Keratinocyte (primary cell): ENCODE data around the gene MORF4L2. TPM values are rescaled to one million over a fixed set of nuclear protein-coding genes. Genes with fewer than 3 reads are reported as not detected.

Source experiments
- DNase-seq: peaks from one replicate; pipeline ENCODE4 v3.0.0-alpha.2; 2011; ENCODE audit warnings: low read depth, missing footprints, low spot score
- FAIRE-seq: peaks from 2 replicates; lab custom pipeline; 2011; peaks lifted over from hg19 to GRCh38; lab: Jason Lieb, UNC
- H2AFZ ChIP-seq: 2 replicates; pipeline ENCODE4 v1.6.0; 2012; ENCODE audit warnings: low read length, control low read depth, inconsistent platforms; ENCODE audit not compliant: control insufficient read depth
- H3K27ac ChIP-seq: 2 replicates; pipeline ENCODE4 v1.5.1; 2011; ENCODE audit warnings: low read length; ENCODE audit not compliant: control insufficient read depth, insufficient read depth
- H3K27me3 ChIP-seq: 3 replicates; pipeline ENCODE4 v1.6.0; 2011; ENCODE audit warnings: low read length; ENCODE audit not compliant: control insufficient read depth, insufficient read depth; ENCODE audit errors: extremely low read depth
- H3K36me3 ChIP-seq, 2 experiments: 2 replicates in 1 of 2; 3 replicates in 1 of 2; pipeline ENCODE4 v1.5.1; 2011; ENCODE audit warnings: low read length in 2 of 2, mild to moderate bottlenecking in 1 of 2; ENCODE audit not compliant: control insufficient read depth in 2 of 2, insufficient read depth in 2 of 2; ENCODE audit errors: extremely low read depth in 1 of 2
- H3K4me1 ChIP-seq: 3 replicates; pipeline ENCODE4 v1.5.1; 2011; ENCODE audit warnings: low read length; ENCODE audit not compliant: control insufficient read depth, insufficient read depth; ENCODE audit errors: extremely low read depth
- H3K4me2 ChIP-seq: 3 replicates; pipeline ENCODE4 v1.6.0; 2011; ENCODE audit warnings: low read depth, low read length; ENCODE audit not compliant: control insufficient read depth, insufficient read depth; ENCODE audit errors: extremely low read depth
- H3K4me3 ChIP-seq, 3 experiments: fragments of 200-600 bp in 1 of 3; sonication (generic) in 1 of 3; 2 replicates in 2 of 3; 3 replicates in 1 of 3; pipeline ENCODE4 v1.5.1; 2011 to 2016; ENCODE audit warnings: low read length in 3 of 3, mild to moderate bottlenecking in 3 of 3, control low read depth in 2 of 3, inconsistent platforms in 1 of 3, low read depth in 1 of 3, mixed read lengths in 1 of 3, mixed run types in 1 of 3, moderate library complexity in 1 of 3; ENCODE audit not compliant: control insufficient read depth in 2 of 3, insufficient read depth in 2 of 3; ENCODE audit errors: extremely low read depth in 1 of 3
- H3K79me2 ChIP-seq: 2 replicates; pipeline ENCODE4 v1.6.0; 2012; ENCODE audit warnings: low read length; ENCODE audit not compliant: control insufficient read depth, insufficient read depth
- H3K9ac ChIP-seq: 3 replicates; pipeline ENCODE4 v1.6.0; 2011; ENCODE audit warnings: low read length; ENCODE audit not compliant: control insufficient read depth, insufficient read depth; ENCODE audit errors: extremely low read depth
- H3K9me1 ChIP-seq: 3 replicates; pipeline ENCODE4 v1.6.0; 2011; ENCODE audit warnings: low read length; ENCODE audit not compliant: control insufficient read depth, insufficient read depth; ENCODE audit errors: extremely low read depth
- H3K9me3 ChIP-seq: 2 replicates; pipeline ENCODE4 v1.5.1; 2012; ENCODE audit warnings: low read depth, low read length; ENCODE audit not compliant: control insufficient read depth
- H4K20me1 ChIP-seq: 3 replicates; pipeline ENCODE4 v1.6.0; 2011; ENCODE audit warnings: low read length; ENCODE audit not compliant: control insufficient read depth, insufficient read depth; ENCODE audit errors: extremely low read depth
- CTCF ChIP-seq, 3 experiments: IDR thresholded peaks in 1 of 3; conservative IDR thresholded peaks in 1 of 3; optimal IDR thresholded peaks in 1 of 3; 2 replicates in 2 of 3; 3 replicates in 1 of 3; pipeline versions ENCODE3 to v1.5.1; 2011; ENCODE audit warnings: low read length in 3 of 3, mild to moderate bottlenecking in 3 of 3, moderate library complexity in 2 of 3, control low read depth in 1 of 3, inconsistent platforms in 1 of 3; ENCODE audit not compliant: insufficient read depth in 2 of 3; ENCODE audit errors: extremely low read depth in 1 of 3
- EZH2 ChIP-seq: IDR thresholded peaks from one replicate; pipeline ENCODE4 v1.6.1; 2012; ENCODE audit warnings: inconsistent platforms, mild to moderate bottlenecking, low read length, moderate library complexity
- dilution Hi-C: fragments of 300-500 bp; cut with MboI; formaldehyde crosslinking; loops from one replicate; pipeline ENCODE4 v1.7.0; 2020; ENCODE audit warnings: low sequenced_read_pairs; ENCODE audit not compliant: extremely low pct_ligation_motif_present
- polyA plus RNA-seq, 5 experiments: library from polyadenylated mRNA; depleted of rRNA in 3 of 5; stranded (reverse) in 3 of 5; stranded (forward) in 1 of 5; unstranded in 1 of 5; fragments of >200 nt; gene quantifications; 1 replicate in 1 of 5; 2 replicates in 3 of 5; 3 replicates in 1 of 5; pipeline versions ENCODE4 v1.2.1 to v1.2.3, GENCODE V29; 2011 to 2012; ENCODE audit warnings: missing spikeins in 2 of 5, low read depth in 1 of 5, low replicate concordance in 1 of 5

The MORF4L2 gene
- polyA plus RNA-seq, 1 donor (not counting 4 experiments of a cell fraction or from before 2014, with no cell fraction given), result 648 TPM

- no peaks in the 10 kb centered on the region for H3K4me1 ChIP-seq
- dilution Hi-C loops, result no loop called here
- no peaks in the 10 kb centered on the region for H4K20me1 ChIP-seq
- H3K79me2 ChIP-seq, result no peaks in the 10 kb centered on the region
- no peak for TF ChIP-seq EZH2
- TF ChIP-seq CTCF (optimal IDR thresholded peaks at IDR 0.05 in 1 of 3, IDR thresholded peaks at IDR 0.05 in 1 of 3, conservative IDR thresholded peaks at IDR 0.05 in 1 of 3; ENCODE audit: extremely low read depth in 1 of 3, insufficient read depth in 2 of 3, low read length in 3 of 3), result no peak
- no peak for DNase-seq
- no peak overlapping the region for H3K9ac ChIP-seq
- no peaks in the 10 kb centered on the region for H3K9me1 ChIP-seq
- H3K4me2 ChIP-seq, result no peak overlapping the region
- H3K27me3 ChIP-seq, result peaks cover 6% of the 10 kb centered on the region
- no peaks in the 10 kb centered on the region for H3K36me3 ChIP-seq
- H3K27ac ChIP-seq, result no peak overlapping the region
- no peaks in the 10 kb centered on the region for H3K9me3 ChIP-seq
- no peak overlapping the region for H2AFZ ChIP-seq
- no peak overlapping the region for H3K4me3 ChIP-seq
- no peak for FAIRE-seq
Observed at GRCh38 chrX:103704863-103705262, 18.4 kb upstream of the MORF4L2 start.

GRCh38 chrX:103699243-103699642 is 12.7 kb upstream of the MORF4L2 start:
- no peak for TF ChIP-seq EZH2
- no peak for TF ChIP-seq CTCF (optimal IDR thresholded peaks at IDR 0.05 in 1 of 3, IDR thresholded peaks at IDR 0.05 in 1 of 3, conservative IDR thresholded peaks at IDR 0.05 in 1 of 3; ENCODE audit: extremely low read depth in 1 of 3, insufficient read depth in 2 of 3, low read length in 3 of 3)
- Histone ChIP-seq H3K27me3 (peaks cover 2% of the 10 kb centered on the region), H3K4me2 (no peak overlapping the region), H3K9me1 (no peaks in the 10 kb centered on the region), H3K4me1 (no peaks in the 10 kb centered on the region), H3K36me3 (no peaks in the 10 kb centered on the region), H3K9me3 (no peaks in the 10 kb centered on the region), H2AFZ (no peak overlapping the region), H3K27ac (no peak overlapping the region), H4K20me1 (no peaks in the 10 kb centered on the region), H3K79me2 (no peaks in the 10 kb centered on the region), H3K9ac (no peak overlapping the region), H3K4me3 (no peak overlapping the region)
- FAIRE-seq (no peak), DNase-seq (no peak)
- dilution Hi-C loops, result no loop called here
